Muscle of arm (tissue), 12 donors: Measurements from ENCODE around the gene PRDX5. TPM values are rescaled to one million over a fixed set of nuclear protein-coding genes. Genes with fewer than 3 reads are reported as not detected.

Experiments used
- DNase-seq: peaks from one replicate; pipeline ENCODE4 v3.0.0-alpha.2; 2013
- polyA plus RNA-seq, 12 donors: library from polyadenylated mRNA; unstranded; fragments of 120-200 nt; gene quantifications; one replicate each; pipeline ENCODE4 v1.2.1, GENCODE V29; 2013; ENCODE audit not compliant: insufficient read length in 12 of 12

Gene PRDX5
- polyA plus RNA-seq, 12 donors, result 107 to 165 (median 124) TPM; not detected in 1

DNA sequence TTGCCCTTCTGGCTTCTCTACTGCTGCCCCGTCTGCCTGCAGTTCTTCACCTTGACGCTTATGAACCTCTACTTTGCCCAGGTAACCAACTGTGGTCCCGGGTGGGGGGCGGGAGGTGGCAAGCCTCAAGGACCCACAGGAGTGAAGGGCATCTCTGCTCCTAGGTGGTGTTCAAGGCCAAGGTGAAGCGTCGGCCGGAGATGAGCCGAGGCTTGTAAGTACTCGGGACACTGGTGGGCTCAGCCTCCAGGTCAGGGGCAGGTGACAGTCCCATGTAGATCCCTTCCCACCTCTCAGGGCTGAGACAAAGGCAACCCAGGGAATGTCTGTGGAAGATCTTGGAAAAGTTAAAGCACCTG is 31.1 kb upstream of the PRDX5 start:
- DNase-seq, result no peak

DNA sequence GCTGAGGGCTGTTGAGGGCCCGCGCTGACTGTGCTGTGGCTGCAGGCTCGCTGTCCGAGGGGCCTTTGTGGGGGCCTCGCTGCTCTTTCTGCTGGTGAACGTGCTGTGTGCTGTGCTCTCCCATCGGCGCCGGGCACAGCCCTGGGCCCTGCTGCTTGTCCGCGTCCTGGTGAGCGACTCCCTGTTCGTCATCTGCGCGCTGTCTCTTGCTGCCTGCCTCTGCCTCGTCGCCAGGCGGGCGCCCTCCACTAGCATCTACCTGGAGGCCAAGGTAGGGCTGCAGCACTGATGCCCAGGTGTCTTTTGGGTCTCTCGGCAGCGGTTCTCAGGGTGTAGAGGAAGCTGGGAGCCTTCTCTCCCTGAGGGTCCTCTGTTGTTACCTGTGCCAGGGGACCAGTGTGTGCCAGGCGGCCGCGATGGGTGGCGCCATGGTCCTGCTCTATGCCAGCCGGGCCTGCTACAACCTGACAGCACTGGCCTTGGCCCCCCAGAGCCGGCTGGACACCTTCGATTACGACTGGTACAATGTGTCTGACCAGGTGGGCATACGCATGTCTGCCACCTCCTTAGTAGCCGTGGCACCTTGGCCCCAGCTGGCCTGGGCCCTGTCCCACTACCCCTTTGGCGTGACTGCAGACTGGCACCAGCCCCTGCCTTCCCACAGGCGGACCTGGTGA is 30.1 kb upstream of the PRDX5 start:
- no peak for DNase-seq

DNA sequence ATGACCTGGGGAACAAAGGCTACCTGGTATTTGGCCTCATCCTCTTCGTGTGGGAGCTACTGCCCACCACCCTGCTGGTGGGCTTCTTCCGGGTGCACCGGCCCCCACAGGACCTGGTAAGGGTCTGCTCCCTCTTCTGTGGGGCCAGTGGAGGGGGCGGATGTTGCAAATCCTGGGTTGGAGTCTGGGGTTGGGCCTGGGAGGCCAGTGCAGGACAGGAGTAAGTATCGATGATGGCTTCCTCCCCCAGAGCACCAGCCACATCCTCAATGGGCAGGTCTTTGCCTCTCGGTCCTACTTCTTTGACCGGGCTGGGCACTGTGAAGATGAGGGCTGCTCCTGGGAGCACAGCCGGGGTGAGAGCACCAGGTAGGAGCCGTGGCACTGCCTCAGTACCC is 29.6 kb upstream of the PRDX5 start:
- DNase-seq, result no peak

DNA sequence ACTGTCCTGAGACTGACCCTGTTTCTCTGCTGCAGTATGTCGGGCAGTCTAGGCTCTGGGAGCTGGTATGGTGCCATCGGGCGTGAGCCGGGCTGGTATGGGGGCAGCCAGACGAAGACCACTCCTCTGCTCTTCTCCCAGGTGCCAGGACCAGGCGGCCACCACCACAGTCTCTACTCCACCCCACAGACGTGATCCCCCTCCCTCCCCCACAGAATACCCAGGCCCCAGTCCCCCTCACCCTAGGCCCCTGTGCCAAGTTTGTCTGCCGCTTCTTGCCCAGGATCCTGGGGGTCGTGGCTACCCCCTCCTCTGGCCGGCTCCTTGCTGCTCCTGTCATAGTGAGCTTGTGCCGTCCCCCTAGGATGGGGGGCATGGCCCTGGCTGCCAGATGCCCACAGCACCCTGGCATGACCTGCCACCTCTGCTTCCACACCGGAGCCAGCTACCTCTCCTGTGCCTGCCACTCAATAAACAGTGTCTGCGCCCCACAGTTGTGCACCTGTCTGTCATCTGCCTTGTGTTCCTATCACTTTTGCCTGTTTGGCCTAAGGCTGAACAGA is 28.8 kb upstream of the PRDX5 start:
- DNase-seq, result no peak

DNA sequence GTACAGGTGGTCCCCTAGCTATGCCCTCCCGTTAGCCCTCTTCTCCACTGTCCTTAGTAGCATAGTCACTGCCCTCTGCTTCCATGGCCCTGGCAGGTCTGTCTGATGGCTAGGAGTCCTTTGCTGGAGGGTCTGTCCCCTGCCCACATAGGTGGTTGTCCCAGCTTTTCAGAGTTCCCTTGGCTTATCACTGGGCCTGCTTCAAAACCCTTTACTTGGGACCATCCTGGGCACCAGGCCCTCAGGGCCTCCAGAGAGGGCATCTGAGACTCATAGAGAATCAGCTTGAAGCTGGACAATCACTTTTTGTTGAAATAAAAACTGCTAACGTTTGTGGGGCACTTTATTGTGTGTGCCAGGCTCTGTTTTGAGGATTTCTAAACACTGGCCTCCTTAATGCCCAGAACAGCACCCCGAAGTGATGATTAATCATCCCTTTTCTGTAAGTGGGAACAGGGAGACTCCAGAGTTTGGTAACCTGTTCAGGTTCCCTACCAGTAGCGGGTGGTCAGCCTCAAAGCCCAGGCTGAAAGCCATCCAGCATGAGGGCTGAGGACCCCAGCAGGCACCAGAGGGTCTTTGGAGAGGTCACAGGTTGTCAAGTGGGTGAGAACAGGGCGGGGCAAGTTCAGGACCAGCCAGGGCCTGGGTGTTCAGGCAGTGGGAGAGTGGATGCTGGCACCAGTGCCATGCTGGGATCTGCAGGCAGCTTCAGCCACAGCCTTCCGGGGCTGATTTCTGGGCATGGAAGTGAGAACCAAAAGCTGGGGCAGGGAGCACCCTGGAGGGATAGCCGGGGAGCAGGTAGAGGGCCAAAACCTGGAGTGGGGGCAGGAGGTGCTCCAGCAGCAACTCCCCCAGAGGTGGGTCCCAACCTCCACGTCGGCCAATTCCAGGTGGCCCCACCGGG is 27.3 kb upstream of the PRDX5 start:
- DNase-seq, result no peak

DNA sequence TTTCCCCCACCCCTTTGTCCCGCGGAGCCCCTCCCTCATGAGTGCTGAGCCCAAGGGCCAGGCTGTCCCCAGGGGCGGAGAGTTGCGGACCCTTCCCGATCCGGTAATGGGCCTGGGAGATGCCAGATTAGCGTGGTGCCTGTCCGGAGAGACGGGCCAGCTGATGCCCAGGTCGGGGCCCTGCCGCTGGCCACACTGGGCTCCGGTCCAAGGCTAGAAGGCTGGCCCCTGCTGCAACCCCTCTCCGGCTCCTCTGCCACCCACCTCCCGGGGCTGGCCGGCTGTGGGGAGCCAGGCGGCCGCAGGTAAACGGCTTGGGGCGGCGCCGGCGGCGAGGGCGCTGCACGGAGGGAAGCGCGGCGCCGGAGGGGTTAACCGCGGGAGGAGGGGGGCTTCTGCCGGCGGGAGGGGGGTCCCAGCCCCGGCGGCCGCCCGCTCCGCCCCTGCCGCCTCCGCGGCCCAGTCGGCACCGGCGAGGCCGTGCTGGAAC is 26.6 kb upstream of the PRDX5 start, which contains the start of gene KCNK4:
Gene KCNK4, plus strand, starts transcription at position 41 of the 490 bp plus-strand sequence. CDS start 1,717 bp downstream, outside the sequence.
- no peak for DNase-seq

DNA sequence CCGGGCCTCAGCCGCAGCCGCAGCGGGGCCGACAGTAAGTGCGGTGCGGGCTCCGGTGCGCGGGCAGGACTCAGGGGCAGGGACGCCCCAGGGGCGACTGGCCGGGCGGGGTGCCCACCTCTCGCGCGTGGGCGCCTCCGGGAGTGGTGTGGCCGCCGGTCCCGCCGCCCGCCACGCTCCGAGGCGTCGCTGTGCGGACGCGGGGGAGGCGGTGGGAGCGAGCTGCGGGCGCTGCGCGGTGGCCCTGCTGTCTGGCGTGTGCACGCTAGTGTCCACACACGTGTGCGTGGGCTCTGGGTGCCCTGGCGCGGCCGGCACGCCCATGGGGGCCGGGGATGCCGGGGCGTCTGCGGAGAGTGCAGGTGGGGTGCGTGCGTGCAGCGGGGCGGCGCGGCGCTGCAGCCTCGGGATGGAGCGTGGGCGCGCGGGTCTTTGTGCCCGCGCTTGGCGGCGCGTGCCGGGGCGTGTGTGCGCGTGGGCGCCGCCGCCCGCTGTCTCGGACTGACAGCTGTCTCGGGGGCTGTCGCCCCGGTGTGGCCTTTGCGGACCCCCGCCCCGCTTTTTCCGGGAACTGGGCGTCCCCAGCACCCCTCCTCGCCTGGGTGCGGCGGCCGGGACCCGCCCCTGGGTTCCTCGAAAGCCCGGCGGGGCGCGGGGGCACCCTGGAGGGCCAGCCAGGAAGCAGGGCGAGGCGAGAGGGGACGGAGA is 26.0 kb upstream of the PRDX5 start:
- no peak for DNase-seq

DNA sequence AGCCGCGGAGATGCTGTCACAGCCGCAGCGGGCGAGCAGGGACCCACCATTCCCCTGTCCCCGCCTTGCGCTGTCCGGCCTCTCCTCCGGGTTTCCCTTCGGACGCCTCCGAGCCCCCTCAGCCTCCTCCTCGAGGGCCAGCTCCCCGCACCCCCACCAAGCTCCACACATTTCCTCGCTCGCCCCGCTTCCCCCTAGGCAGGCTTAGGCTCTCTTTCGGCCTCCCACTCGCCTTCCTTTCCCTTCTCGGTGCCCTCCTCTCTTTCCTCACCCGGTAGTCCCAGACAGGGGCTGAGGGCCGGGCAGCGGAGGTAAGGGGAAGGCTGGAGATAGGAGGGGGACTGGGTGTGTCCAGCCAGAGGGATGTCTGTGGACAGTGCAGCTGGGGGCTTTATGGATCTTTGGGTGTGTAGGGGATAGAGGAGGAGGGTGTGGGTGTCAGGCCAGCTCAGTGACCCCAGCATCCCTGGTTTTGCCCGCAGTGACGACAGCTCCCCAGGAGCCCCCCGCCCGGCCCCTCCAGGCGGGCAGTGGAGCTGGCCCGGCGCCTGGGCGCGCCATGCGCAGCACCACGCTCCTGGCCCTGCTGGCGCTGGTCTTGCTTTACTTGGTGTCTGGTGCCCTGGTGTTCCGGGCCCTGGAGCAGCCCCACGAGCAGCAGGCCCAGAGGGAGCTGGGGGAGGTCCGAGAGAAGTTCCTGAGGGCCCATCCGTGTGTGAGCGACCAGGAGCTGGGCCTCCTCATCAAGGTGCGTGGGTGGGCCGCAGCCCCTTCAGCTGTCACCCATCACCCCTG is 25.3 kb upstream of the PRDX5 start:
- DNase-seq, result no peak

DNA sequence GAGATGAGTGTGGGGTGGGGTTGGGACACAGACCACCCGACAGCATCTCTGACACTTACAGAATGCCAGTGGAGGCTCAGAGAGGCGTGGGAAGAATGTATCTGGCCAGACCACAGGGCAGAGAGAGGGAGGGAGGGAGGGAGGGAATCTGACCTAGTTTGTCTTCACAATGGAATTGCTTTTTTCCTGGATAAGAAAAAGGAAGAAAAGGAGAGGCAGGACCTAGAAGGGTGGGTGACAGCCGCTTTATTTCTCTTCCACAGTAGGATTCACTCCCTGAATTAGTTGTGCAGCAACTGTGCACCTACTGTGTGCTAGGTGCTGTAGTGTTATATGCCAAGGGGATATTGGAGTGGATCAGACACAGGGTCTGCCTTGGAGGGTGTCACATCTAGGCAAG is 23.1 kb upstream of the PRDX5 start:
- DNase-seq, result no peak

DNA sequence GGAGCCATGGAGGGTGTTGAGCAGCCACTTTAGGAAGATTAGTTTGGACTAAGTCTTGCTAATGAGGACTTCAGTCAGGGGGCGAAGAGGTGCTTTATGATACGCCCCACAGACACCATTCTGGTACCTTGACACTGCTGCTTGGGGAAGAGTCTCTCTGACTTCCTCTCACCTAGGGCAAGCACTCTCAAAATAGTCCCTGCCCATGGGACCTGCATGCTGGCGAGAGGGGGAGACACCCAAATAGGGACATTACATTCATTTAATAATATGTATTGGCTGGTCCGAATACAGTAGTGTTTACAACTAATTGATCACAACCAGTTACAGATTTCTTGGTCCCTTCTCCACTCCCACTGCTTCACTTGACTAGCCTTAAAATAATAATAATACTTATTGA is 22.2 kb upstream of the PRDX5 start:
- DNase-seq, result no peak

DNA sequence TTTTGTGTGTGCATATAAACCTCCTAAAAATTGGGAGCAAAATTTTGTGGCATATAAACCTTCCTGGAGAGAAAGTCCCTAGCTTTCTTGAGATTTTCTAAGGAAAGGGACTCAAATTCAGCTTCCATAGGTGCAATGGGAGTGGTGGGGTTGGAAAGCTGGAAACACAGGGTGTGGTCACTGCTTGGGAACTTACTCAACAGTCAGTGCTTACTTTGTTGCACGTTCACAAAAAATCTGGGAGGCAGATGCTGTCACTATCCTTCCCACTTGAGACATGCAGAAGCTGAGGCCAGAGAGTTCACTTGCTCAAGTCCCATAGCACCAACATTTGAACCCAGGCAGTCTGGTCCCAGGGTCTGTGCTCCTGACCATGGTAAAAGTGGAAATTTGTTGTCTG is 21.7 kb upstream of the PRDX5 start:
- DNase-seq, result no peak

DNA sequence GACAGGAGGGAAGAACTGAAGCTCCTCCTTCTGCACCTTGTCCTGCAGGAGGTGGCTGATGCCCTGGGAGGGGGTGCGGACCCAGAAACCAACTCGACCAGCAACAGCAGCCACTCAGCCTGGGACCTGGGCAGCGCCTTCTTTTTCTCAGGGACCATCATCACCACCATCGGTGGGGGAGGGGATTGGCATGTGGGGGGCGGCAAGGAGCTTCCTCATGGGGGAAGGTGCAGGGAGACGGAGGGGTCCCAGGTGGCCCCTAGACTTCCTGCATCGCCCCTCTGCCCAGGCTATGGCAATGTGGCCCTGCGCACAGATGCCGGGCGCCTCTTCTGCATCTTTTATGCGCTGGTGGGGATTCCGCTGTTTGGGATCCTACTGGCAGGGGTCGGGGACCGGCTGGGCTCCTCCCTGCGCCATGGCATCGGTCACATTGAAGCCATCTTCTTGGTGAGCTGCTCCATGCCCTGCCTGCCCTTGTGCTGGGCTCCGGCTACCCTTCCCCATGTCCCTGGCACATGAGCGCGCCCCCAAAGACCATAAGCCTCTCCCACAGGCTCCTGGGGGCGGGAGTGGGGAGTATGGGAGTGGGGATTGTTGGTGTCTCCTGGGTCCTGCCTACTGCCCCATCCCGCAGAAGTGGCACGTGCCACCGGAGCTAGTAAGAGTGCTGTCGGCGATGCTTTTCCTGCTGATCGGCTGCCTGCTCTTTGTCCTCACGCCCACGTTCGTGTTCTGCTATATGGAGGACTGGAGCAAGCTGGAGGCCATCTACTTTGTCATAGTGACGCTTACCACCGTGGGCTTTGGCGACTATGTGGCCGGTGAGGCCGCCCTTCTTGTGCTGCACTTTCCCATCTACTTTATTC is 20.9 kb upstream of the PRDX5 start:
- DNase-seq, result no peak

DNA sequence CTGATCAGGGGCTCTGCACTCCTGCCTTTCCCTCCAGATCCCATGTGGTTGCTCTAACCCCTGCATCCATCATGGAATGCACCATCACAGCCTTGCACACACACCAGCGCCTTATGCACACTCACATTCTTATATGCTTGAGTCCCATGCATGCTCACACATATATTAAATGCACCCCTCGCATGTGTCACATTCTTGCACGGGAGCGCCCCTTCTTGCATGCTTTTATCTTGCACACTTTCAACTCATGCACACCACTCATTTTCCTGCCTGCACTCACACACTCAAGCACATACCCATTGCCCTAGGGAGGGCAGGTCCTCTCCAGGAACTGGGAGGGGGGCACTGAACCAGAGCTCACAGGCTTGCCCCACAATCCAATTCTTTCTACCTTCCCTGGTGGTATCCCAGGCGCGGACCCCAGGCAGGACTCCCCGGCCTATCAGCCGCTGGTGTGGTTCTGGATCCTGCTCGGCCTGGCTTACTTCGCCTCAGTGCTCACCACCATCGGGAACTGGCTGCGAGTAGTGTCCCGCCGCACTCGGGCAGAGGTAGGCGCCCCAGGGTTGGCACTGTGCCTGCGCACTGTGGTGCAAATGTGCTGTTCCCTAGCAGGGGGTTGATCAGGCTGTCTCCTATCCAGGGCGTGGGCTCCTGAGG is 20.1 kb upstream of the PRDX5 start:
- no peak for DNase-seq

DNA sequence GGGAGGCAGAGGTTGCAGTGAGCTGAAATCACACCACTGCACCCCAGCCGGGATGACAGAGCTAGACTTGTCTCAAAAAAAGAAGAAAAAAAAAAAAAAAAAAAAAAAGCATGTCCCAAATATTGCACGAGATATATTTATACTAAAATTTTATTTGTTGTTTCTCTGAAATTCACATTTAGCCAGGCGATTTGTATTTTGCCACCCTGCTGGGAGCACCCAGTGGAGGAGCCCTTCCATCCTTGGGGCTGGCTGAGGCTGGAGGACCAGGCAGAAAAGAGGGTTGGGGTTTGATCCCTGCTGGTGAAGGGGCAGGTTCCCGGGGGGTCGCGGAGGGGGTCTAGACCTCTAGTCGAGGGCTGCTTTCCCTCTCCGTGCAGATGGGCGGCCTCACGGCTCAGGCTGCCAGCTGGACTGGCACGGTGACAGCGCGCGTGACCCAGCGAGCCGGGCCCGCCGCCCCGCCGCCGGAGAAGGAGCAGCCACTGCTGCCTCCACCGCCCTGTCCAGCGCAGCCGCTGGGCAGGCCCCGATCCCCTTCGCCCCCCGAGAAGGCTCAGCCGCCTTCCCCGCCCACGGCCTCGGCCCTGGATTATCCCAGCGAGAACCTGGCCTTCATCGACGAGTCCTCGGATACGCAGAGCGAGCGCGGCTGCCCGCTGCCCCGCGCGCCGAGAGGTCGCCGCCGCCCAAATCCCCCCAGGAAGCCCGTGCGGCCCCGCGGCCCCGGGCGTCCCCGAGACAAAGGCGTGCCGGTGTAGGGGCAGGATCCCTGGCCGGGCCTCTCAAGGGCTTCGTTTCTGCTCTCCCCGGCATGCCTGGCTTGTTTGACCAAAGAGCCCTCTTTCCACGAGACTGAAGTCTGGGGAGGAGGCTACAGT is 18.7 kb upstream of the PRDX5 start:
- no peak for DNase-seq

DNA sequence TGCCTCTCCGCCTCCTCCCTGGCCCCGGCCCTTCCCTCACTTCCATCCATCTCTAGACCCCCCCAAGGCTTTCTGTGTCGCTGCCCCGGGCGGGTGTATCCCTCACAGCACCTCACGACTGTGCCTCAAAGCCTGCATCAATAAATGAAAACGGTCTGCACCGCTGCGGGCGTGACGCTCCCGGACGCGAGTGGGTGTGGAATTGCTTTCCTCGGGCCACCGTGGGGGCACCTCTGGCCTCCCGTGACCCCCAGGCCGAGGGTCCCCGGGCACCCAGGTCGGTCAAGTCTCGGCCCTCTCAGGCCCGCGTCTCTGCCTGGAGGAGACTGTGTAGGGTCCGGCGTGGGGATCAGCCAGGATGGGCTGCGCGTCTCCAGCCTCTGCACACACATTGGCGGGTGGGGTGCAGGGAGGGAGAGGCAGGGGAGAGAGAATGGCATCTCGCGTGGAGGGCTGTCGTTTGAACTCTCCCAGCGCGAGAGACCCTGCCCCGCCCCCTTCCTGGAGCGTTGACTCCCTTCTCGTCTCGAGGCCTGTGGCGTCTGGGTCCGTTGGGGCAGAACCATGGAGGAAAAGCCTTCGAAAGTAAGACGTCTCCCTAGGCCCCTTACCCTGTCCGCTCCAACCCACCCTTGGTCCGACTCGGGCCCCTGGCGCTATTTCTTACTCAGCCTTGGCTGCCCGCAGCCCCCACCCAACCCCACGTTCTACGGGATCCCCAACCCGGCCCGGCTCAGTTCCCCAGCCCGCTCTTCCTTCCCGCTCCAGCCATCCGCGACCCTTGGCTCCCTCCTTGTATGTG is 17.9 kb upstream of the PRDX5 start, which contains the start of gene CATSPERZ:
Gene CATSPERZ, plus strand, starts transcription at position 512 of the 802 bp plus-strand sequence. Its CDS starts 53 bp downstream, at position 565.
- DNase-seq, result no peak

DNA sequence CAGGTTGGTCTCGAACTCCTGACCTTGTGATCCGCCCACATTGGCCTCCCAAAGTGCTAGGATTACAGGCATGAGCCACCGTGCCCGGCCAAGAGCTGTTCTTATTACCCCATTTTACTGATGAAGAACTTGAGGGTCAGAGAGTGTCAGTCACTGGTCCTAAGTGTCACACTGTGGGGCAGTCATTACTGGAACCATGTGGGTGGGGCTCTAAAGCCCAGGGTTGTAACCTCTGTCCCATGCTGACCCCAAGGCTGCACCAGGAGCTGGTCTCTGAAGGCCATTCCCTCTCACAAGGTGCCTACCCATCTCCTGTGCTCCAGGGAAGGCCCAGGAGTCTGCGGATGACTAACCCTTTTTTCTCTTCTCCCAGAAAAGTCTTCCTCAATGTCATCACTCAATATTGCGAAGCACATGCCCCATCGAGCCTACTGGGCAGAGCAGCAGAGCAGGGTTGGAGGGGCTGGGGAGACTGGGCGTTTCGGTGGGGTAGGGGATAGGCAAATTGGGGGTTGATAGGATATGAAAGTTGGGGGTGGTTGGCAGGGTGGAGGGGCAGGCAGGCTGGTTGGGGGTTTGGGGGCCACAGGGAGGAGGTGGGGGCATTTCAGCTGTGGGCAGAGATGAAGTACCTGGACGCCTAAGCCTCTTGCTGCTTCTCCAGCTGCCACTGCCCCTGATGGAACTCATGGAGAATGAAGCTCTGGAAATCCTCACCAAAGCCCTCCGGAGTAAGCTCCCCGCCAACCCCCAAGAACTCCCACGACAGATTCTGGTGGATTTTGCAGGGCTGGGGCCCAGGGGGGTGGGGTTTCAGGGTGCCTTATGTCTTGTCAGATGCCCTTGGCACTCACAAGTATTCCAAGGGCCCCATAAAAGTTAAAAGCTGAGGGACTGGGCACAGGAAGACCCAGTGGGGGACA is 14.6 kb upstream of the PRDX5 start:
- no peak for DNase-seq

DNA sequence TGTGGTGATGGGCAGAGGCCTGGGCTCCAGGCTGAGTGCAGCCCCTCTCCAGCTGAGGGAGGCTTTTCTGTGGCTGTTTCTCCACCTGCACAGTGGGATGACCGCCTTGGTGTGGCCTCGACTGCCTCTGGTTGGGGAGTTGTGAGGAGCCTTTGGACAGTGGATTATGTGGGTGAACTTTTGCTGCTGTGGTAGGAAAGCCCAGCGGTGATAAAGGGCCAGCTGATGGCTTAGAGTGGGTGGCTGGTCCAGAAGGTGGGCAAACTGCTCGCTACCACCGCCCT is 13.9 kb upstream of the PRDX5 start:
- DNase-seq, result no peak
